Lung (tissue), 5 donors: ENCODE measurements around the gene RUVBL1. TPM values are rescaled to one million over a fixed set of nuclear protein-coding genes. Genes with fewer than 3 reads are reported as not detected.

ENCODE experiments used
- polyA plus RNA-seq, 2 donors: library from polyadenylated mRNA; stranded (reverse); fragments of 200-250 nt; gene quantifications; one replicate each; pipeline ENCODE4 v1.2.1, GENCODE V29; 2013
- small RNA-seq: library from RNA; depleted of rRNA; stranded (forward); fragments of <200 nt; gene quantifications from one replicate; pipeline ENCODE3, GENCODE V24; 2014; ENCODE audit warnings: low replicate concordance
- total RNA-seq, 2 donors: library from RNA; depleted of rRNA in 1 of 2; stranded (reverse); fragments of >200 nt in 1 of 2; gene quantifications; one replicate each; pipeline ENCODE4 v1.2.1, GENCODE V29; 2014 to 2021
- donor health status: Bipolar disorder and iron deficiency.
- donor health status: healthy.
- donor health status: DM: yes; HTN: yes; CAD: no.

The RUVBL1 gene
- total and polyA plus RNA-seq, 4 donors, result 26.6 to 53.7 (median 41.7) TPM

Small RNA genes within 50 kb of the gene (small RNA-seq; reads per million reads assigned to genes)
- gene RNU2-37P, result 0.08 reads per million
- not detected for gene RNU6-823P

Other genes with a start within 250 kb of the RUVBL1 start
- gene KBTBD12, start 208.6 kb downstream of the RUVBL1 start, total RNA-seq, result 1 to 10 TPM in 1 of 2 donors, under 1 TPM in 1; 0.86 to 3.1 TPM
- gene KBTBD12, start 208.6 kb downstream of the RUVBL1 start, polyA plus RNA-seq, result under 1 TPM; 0.29 to 0.37 TPM
- 100 to 1,000 TPM; 137 to 270 TPM for gene SEC61A1, start 71.4 kb downstream of the RUVBL1 start, total RNA-seq
- gene SEC61A1, start 71.4 kb downstream of the RUVBL1 start, polyA plus RNA-seq, result 100 to 1,000 TPM; 139 to 207 TPM
- 10 to 100 TPM in 1 of 2 donors, 1 to 10 TPM in 1; 9.8 to 20.1 TPM for gene EEFSEC, start 29.7 kb upstream of the RUVBL1 start, total RNA-seq
- gene EEFSEC, start 29.7 kb upstream of the RUVBL1 start, polyA plus RNA-seq, result 10 to 100 TPM; 10.9 to 12.4 TPM